Stimulated activated CD4-positive, alpha-beta T cell treated with anti-CD3 and anti-CD28 coated beads, Interleukin-4, amount 100 ng/mL, for 1 hour (primary cell): Measurements from ENCODE around the gene PGK1.
"Not testable (repeated sequence)": the region's sequence is repeated elsewhere in the genome, so short reads cannot be mapped to it uniquely, and the experiment has no call there.

Experiments used
- DNase-seq: peaks from one replicate; pipeline ENCODE4 v3.0.0-alpha.2; 2020

The PGK1 gene

DNA sequence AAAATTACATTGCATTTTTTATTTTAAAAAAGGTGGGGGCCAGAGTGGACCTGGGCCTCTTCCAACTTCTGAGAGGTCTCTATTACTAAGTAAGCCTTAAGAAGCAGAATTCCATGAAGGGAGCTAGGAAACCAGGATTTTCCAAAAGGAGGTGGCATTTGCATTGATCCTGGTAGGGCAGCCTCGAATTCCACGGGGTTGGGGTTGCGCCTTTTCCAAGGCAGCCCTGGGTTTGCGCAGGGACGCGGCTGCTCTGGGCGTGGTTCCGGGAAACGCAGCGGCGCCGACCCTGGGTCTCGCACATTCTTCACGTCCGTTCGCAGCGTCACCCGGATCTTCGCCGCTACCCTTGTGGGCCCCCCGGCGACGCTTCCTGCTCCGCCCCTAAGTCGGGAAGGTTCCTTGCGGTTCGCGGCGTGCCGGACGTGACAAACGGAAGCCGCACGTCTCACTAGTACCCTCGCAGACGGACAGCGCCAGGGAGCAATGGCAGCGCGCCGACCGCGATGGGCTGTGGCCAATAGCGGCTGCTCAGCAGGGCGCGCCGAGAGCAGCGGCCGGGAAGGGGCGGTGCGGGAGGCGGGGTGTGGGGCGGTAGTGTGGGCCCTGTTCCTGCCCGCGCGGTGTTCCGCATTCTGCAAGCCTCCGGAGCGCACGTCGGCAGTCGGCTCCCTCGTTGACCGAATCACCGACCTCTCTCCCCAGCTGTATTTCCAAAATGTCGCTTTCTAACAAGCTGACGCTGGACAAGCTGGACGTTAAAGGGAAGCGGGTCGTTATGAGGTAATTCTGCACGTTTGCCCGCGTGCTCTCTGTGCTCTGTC is at the start of gene PGK1:
Gene PGK1 (plus strand): TSS at position 626 of the 824 bp plus-strand sequence. CDS start 93 bp downstream, at position 719.
- DNase-seq, result peak; percentile 90

GRCh38 chrX:78063687-78064086 is 40.4 kb upstream of the PGK1 start:
- no peak for DNase-seq

DNA sequence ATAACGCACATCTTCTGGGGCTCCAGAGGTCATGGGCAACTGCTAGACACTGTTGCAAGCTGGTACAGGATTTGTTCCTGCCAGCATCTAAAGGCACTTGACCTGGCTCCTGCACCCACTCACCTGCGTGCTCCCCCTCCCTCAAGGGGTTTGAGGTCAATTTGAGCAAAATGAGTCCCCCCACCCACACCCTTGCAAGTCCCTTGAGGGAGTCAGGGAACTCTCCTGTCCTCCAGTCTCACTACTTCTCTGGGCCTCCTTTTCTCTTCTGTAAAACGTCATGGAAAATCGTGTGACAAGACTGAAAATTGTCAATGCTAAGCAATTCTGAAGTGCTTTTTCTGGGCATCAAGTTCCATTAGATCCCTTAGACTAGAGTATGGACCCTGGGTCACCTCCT is 39.9 kb upstream of the PGK1 start:
- no peak for DNase-seq

DNA sequence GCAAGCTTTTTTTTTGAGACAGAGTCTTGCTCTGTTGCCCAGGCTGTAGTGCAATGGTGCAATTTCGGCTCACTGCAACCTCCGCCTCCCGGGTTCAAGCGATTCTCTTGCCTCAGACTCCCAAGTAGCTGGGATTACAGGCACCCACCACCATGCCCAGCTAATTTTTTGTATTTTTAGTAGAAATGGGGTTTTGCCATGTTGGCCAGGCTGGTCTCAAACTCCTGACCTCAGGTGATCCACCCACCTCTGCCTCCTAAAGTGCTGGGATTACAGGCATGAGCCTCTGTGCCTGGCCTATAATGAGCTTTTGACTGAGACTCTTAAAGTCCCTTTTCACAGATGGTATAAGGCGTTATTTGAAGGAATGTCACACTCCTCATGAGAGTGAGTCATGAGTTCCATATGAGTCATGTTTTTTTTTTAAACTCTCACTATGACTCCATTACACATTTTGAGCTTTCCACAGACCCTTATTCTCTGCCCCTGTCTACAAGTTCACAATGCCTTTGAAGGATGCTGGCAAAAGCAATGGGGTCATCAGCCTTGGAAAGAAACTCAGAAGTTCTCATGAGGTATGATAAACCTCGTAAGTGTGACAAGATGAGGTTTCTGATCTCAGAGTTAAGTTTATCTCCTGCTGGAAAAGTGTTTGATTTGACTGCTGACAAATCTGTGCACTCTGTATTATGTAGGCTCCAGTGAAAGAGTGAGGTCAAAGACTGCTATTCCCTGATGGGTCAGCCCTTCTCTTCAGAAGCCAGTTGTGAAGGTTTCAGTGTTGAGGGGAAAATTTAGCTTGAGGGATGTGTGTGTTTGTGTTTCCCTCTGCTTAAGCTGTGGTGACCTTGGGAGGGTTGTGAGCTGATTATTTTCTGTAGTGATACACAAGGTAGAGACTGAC is 39.1 kb upstream of the PGK1 start:
- not testable (repeated sequence) for DNase-seq

DNA sequence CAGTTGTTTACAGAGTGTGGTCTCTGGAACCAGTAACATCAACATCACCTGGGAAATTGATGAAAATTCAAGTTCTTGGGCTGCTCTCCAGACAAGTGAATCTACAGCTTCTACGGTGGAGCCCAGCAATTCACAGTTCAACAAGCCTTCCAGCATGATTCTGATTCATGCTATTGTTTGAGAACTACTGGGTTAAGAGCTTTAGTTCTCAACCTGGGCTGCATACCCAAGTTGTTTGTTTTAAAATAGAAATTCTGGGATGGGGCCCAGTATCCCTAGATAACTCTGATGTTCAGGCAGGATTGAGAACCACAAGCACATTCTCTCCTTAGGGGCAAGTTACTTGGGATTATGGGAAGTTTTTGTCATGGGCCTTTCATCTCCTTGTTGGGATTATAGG is 37.9 kb upstream of the PGK1 start:
- DNase-seq, result no peak

DNA sequence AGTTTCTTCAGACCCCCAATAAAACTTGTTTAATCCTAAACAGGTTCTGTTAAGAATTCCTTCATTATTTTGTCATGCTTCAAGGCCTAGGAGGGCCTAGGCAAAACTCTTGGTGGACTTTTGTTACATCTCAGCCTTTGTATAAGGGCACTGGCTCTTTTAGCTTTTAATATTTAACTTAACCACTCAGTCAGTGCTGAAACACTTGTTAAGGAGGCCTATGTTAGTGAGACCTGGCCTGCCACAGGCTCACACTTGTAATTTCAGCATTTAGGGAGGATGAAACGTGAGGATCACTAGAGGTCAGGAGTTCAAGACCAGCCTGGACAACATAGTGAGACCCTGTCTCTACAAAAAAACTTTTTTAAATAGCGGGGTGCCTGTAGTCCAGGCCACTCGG is 32.7 kb upstream of the PGK1 start:
- no peak for DNase-seq

DNA sequence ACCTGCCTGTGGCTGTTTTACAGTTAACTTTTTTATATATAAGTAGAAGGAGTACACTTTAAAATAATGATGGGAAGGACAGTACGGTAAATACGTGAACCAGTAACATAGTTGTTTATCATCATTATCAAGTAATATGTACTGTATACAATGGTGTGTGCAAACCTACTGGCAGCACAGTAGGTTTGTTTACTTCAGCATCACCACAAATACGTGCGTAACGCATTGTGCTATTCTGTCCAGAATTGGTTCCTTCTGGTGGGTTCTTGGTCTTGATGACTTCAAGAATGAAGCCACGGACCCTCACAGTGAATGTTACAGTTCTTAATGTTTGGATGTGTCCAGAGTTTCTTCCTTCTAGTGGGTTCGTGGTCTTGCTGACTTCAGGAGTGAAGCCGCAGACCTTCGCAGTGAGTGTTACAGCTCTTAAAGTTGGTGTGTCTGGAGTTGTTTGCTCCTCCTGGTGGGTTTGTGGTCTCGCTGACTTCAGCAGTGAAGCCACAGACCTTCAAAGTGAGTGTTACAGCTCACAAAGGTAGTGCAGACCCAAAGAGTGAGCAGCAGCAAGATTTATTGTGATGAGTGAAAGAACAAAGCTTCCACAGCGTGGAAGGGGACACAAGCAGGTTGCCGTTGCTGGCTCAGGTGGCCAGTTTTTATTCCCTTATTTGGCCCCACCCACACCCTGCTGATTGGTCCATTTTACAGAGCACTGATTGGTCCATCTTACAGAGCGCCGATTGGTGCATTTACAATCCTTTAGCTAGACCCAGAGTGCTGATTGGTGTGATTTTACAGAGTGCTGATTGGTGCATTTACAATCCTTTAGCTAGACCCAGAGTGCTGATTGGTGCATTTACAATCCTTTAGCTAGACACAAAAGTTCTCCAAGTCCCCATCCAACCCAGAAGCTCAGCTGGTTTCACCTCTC is 30.6 kb upstream of the PGK1 start:
- DNase-seq, result not testable (repeated sequence)

GRCh38 chrX:78074088-78074487 is 30.0 kb upstream of the PGK1 start:
- DNase-seq, result no peak

DNA sequence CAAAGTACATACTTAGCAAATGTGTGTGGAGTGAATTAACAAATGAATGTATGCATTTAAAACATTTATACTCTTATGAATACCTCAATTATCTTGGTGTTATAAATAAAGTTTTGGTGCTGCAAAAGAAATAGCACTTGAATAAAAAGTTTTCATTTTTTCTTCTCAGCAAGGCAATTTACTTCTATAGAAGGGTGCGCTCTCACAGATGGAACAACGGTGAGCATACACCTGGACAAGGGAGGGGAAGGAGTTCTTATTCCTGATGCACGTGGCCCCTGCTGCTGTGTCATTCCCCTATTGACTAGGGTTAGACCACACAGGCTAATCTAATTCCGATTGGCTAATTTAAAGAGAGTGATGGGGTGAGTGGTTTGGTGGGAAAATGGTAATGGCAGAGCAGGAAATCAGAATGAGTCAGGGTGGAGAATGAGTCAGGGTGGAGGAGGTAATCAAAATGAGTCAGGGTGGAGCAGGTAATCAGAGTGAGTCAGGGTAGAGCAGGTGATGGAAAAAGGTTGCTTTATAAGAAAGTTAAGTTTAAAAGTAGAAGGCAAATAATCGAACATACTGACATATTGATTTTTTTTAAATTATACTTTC is 28.2 kb upstream of the PGK1 start:
- no peak for DNase-seq

DNA sequence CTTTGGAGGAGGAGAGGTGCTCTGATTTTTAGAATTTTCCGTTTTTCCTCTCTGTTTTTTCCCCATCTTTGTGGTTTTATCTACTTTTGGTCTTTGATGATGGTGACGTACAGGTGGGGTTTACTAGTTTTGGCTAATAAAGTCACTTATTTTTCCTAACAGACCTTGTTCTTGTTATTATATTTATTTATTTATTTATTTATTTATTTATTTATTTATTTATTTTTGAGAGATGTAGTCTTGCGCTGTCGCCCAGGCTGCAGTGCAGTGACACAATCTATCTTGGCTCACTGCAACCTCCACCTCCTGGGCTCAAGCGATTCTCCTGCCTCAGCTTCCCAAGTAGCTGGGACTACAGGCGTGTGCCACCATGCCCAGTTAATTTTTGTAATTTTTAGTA is 22.6 kb upstream of the PGK1 start:
- DNase-seq, result not testable (repeated sequence)

DNA sequence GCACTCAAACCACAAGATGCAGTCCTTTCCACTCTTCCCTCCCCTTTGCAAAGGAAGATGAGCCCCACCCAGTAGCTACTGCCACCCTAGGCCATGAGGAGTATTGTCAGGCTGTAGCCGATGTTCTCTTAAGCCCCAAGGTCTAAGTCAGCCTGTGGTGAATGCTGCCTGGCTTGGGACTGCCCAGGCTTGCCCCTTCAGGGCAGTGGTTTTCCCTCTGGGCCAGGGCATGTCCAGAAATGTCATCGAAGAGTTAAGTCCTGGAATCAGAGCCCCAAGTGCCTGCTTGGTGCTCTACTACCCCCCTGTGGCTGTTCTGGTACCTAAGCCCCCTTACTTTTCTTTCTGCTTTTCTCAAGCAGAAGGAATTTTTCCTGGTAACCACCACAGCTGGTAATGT is 11.8 kb upstream of the PGK1 start:
- DNase-seq, result no peak

GRCh38 chrX:78098108-78098507 is 5.9 kb upstream of the PGK1 start:
- no peak for DNase-seq

GRCh38 chrX:78102091-78102490 is 2.0 kb upstream of the PGK1 start:
- DNase-seq, result no peak

GRCh38 chrX:78103001-78103622 is 936 bp upstream of the PGK1 start:
- DNase-seq, result no peak

GRCh38 chrX:78104447-78105176 is 564 bp downstream of the PGK1 start:
- peak; percentile 26 for DNase-seq

DNA sequence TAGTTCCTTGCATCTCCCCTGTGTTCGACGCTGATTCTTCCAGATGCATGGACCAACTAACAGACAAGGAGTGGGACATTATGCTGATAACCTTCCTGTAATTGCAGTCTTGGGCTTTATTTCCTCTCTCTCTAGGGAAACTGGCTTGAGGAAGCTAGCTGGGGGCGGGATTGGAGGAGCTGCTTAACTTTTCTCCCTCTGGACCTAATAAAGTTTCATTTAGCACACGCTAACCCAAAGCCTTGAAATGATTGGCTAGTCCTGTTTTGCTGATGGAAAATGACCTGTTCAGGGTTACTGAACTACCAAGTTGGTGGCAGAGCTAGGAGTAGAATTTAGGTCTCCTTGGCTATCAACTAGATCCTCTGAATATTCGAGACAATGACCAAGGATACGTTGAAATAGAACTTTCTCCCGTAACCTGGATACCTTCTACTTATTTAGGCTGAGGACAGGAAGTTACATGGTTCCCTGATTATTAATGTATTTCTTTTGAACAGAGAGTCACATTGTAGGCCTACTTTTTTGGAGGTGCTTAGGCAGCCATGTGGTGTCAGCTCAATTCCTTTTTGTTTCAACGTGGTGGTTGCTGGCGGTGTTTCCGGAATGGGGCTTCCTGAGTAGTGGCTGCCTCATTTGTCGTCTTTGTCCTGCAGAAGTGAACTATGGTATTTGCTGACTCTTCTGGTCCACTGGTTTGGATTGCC is 2.0 kb downstream of the PGK1 start:
- DNase-seq, result peak; percentile 6

DNA sequence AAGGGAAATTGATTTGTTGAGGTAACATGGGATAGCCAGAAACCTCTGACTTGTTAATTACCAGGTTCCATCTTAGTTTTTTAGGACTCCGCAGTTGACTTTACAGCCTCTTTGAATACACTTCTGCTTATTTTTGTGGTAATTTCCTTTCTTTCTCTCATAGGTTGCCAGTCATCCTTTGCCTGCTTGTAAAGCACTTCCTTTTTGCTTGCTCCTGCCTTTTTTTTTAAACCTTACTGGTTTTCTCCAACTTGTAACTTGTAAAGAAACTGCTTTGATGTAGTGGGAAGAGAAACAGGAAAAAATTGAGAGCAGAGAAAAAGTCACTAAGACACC is 2.6 kb downstream of the PGK1 start:
- no peak for DNase-seq

GRCh38 chrX:78109458-78109857 is 5.4 kb downstream of the PGK1 start:
- no peak for DNase-seq

- DNase-seq, result no peak
These were observed 7.3 kb downstream of the PGK1 start for GRCh38 chrX:78111140-78111931.

- DNase-seq, result no peak
These were observed 12.3 kb downstream of the PGK1 start for GRCh38 chrX:78116365-78116764.
